Measurements from ENCODE around the gene STC2. TPM values are rescaled to one million over a fixed set of nuclear protein-coding genes. Genes with fewer than 3 reads are reported as not detected.

The STC2 gene
- total RNA-seq, 4 donors from 2014 or later = 1.5 to 8.1 (median 2.0) TPM

DNA sequence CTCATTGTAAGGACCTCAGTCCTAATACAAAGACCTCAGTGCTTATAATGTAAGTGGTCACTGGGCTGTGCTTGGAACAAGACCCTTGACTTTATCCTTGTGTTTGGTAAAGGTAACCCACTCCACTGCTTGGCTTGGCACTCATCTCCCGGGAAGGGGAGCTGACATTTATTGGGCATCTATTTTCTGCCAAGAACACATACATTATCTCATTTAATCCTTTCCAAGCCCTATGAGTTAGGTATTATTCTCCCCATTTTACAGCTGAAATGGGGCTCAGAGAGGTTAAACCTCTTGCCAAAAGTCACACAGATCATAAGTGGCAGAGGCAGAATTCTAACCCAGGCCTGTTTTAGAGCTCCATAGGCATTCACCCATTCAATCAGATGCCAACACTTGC lies 32.4 kb downstream of the STC2 start:
- DNase-seq = no peak
- Histone ChIP-seq H3K27me3 (peaks cover 43% of the 10 kb centered on the region), H3K36me3 (no peaks in the 10 kb centered on the region), H3K4me3 (no peak overlapping the region), H3K4me1 (peaks cover 3 to 8% (median 5%) of the 10 kb centered on the region in 4 donors), H3K27ac (no peak overlapping the region), H3K9me3 (no peaks in the 10 kb centered on the region)
- intact Hi-C loops (cut with DNase I; ENCODE audit: low total_unique reads) (loop anchor here (10.0 kb wide), 1 partner anchor 279 kb away; no protein-coding TSS in a partner anchor), in situ Hi-C loops (cut with MboI; ENCODE audit: low pct_ligation_motif_present in 1 of 4, low pct_unique_long_range_greater_than_20kb in 1 of 4, low sequenced_read_pairs in 3 of 4) (loop anchor here in 2 of 4 donors (10.0 to 25.0 kb wide), 4 partner anchors 269 to 667 kb away; partner anchors contain the start of gene RPL26L1 (in 1 of the 2))
- TF ChIP-seq, protein P1, sequence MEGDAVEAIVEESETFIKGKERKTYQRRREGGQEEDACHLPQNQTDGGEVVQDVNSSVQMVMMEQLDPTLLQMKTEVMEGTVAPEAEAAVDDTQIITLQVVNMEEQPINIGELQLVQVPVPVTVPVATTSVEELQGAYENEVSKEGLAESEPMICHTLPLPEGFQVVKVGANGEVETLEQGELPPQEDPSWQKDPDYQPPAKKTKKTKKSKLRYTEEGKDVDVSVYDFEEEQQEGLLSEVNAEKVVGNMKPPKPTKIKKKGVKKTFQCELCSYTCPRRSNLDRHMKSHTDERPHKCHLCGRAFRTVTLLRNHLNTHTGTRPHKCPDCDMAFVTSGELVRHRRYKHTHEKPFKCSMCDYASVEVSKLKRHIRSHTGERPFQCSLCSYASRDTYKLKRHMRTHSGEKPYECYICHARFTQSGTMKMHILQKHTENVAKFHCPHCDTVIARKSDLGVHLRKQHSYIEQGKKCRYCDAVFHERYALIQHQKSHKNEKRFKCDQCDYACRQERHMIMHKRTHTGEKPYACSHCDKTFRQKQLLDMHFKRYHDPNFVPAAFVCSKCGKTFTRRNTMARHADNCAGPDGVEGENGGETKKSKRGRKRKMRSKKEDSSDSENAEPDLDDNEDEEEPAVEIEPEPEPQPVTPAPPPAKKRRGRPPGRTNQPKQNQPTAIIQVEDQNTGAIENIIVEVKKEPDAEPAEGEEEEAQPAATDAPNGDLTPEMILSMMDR (IDR thresholded peaks at IDR 0.05) = no peak
- TF ChIP-seq POLR2AphosphoS5 (IDR thresholded peaks at IDR 0.05) (no peak), POLR2A (IDR thresholded peaks at IDR 0.05) (no peak), EP300 (IDR thresholded peaks at IDR 0.05; ENCODE audit: low read depth) (no peak)
- WGBS, 2 donors (ENCODE audit: low coverage in 1 of 2) = 79 to 100% methylated on average over 1 of the region's 1 CpG

DNA sequence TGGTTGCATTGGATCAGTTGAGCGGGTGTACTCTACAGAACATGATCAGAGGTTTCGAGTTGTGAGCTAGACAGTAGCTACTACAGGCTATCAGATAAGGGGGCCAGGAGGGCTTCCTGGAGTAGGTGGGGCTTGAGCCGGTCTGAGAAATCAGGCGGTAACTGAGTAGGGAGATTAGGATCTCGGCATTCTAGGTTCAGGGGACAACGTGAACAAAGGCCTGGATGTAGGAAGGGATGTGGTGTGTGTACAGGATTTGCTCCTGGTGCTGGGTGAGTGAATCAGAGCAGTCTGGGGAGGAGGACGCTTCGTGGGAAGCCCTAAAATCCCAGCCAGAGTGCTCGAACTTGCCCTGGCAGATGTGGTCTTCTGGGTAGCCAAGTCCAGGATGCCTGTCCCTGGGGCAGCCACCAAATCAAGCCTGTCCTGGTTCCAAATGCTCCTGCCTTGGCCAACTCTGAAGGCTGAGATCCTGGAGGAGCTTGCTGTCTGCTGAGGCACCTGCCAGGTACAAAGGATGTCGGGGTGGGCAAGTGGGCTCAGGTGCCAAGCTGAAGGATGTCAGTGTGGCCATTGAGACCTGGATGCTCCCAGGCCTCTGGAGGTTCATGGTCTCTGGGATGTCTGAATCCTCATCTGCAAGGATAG lies 33.4 kb downstream of the STC2 start:
- WGBS, 2 donors (ENCODE audit: low coverage in 1 of 2) = 41 to 57% methylated on average over 6 to 10 of the region's 10 CpGs
- H3K4me3 ChIP-seq = no peak overlapping the region
- intact Hi-C loops (cut with DNase I; ENCODE audit: low total_unique reads) = loop anchor here (1.0 to 10.0 kb wide), 2 partner anchors 38 to 280 kb away; no protein-coding TSS in a partner anchor

DNA sequence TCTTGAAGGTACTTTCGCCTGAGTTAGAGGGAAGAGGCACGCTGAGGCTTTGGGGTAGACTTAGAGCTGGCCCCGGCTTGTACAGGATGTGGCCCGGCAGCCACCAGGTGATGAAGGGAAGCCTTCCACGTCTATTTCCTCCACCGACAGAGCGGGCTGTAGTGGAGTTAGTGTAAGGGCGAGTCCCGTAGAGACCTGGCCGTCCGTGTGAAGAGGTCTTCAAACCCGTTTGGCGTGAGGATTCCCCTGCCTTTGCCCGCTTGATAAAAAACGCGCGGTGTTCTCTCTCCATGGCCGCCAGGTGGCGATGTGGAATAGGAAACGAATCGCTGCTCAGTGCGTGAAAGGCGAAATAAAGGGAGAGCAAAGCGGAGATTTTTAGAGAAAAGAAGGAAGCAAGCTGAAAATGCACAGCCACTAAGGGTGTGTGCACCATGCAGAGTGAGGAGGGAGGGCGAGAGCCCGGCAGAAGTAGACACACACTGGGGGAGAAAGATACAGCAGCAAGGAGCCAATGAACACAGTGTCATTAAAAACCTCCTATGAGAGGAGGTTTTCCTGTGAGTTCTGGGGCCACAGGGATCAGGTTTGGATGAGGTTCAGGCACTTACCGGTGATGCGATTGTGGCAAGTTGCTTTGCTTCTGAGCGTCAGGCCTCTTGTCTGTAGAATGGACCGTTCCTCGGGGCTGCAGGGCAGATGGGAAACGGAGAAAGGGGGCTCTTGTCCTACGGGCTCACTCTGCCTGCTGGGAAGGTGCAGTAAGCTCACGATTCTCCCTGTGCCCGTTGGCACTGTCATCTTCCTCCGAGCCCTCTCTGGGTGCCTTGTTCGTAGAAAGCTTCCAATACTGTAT lies 34.2 kb downstream of the STC2 start:
- in situ Hi-C loops (cut with MboI; ENCODE audit: low pct_ligation_motif_present in 1 of 4, low pct_unique_long_range_greater_than_20kb in 1 of 4, low sequenced_read_pairs in 3 of 4) (loop anchor here in 2 of 4 donors (10.0 to 25.0 kb wide), 4 partner anchors 271 to 668 kb away; partner anchors contain the start of gene RPL26L1 (in 1 of the 2)), intact Hi-C loops (cut with DNase I; ENCODE audit: low total_unique reads) (loop anchor here (1.0 to 10.0 kb wide), 2 partner anchors 38 to 281 kb away; no protein-coding TSS in a partner anchor)
- WGBS, 2 donors (ENCODE audit: low coverage in 1 of 2) = 2 to 14% methylated on average over 9 to 37 of the region's 37 CpGs
- DNase-seq = peak; percentile 69
- Histone ChIP-seq H3K36me3 (no peaks in the 10 kb centered on the region), H3K27me3 (peaks cover 61% of the 10 kb centered on the region), H3K27ac (no peak overlapping the region), H3K9me3 (no peaks in the 10 kb centered on the region), H3K4me3 (no peak overlapping the region), H3K4me1 (peaks cover 3 to 8% (median 5%) of the 10 kb centered on the region in 4 donors)
- TF ChIP-seq EP300 (IDR thresholded peaks at IDR 0.05; ENCODE audit: low read depth) (no peak), POLR2AphosphoS5 (IDR thresholded peaks at IDR 0.05) (no peak), POLR2A (IDR thresholded peaks at IDR 0.05) (no peak)
- TF ChIP-seq, protein P1 (IDR thresholded peaks at IDR 0.05) = peak; percentile 84 to 90 (median 87)

More for the DNA sequence above, 33.4 kb downstream of the STC2 start:
- peaks cover 3 to 8% (median 5%) of the 10 kb centered on the region in 4 donors for H3K4me1 ChIP-seq
- no peak for DNase-seq
- in situ Hi-C loops (cut with MboI; ENCODE audit: low pct_ligation_motif_present in 1 of 4, low pct_unique_long_range_greater_than_20kb in 1 of 4, low sequenced_read_pairs in 3 of 4) = loop anchor here in 2 of 4 donors (10.0 to 25.0 kb wide), 4 partner anchors 270 to 668 kb away; partner anchors contain the start of gene RPL26L1 (in 1 of the 2)
- no peak for TF ChIP-seq EP300 (IDR thresholded peaks at IDR 0.05; ENCODE audit: low read depth)
- TF ChIP-seq, protein P1 (IDR thresholded peaks at IDR 0.05) = no peak
- TF ChIP-seq POLR2A (IDR thresholded peaks at IDR 0.05) = no peak
- H3K9me3 ChIP-seq = no peaks in the 10 kb centered on the region
- peaks cover 53% of the 10 kb centered on the region for H3K27me3 ChIP-seq
- H3K36me3 ChIP-seq = no peaks in the 10 kb centered on the region
- H3K27ac ChIP-seq = no peak overlapping the region

All from transverse colon (tissue), 4 donors.